Keratinocyte (primary cell): ENCODE data around the gene KCNK10.

Source experiments
- EZH2 ChIP-seq: IDR thresholded peaks from one replicate; pipeline ENCODE4 v1.6.1; 2012; ENCODE audit warnings: inconsistent platforms, mild to moderate bottlenecking, low read length, moderate library complexity
- TF ChIP-seq, protein P1 (sequence below), 3 experiments: IDR thresholded peaks in 1 of 3; conservative IDR thresholded peaks in 1 of 3; optimal IDR thresholded peaks in 1 of 3; 2 replicates in 2 of 3; 3 replicates in 1 of 3; pipeline versions ENCODE3 to v1.5.1; 2011; ENCODE audit warnings: low read length in 3 of 3, mild to moderate bottlenecking in 3 of 3, moderate library complexity in 2 of 3, control low read depth in 1 of 3, inconsistent platforms in 1 of 3; ENCODE audit not compliant: insufficient read depth in 2 of 3; ENCODE audit errors: extremely low read depth in 1 of 3

DNA sequence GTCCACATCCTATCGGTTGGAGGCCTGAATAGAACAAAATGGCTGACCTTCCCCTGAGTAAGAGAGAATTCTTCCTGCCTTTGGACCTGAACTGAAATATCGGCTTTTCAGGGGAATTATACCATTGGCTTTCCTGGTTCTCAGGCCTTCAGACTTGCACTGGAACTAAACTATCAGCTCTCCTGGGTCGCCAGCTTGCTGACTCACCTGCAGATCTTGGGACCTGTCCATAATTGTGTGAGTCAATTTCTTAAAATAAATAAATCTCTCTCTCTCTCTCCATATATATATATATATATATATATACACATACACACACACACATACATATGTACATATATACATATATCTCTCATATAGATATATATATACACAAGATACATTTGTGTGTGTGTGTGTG, 41.6 kb downstream of the KCNK10 start:
- TF ChIP-seq, protein P1, sequence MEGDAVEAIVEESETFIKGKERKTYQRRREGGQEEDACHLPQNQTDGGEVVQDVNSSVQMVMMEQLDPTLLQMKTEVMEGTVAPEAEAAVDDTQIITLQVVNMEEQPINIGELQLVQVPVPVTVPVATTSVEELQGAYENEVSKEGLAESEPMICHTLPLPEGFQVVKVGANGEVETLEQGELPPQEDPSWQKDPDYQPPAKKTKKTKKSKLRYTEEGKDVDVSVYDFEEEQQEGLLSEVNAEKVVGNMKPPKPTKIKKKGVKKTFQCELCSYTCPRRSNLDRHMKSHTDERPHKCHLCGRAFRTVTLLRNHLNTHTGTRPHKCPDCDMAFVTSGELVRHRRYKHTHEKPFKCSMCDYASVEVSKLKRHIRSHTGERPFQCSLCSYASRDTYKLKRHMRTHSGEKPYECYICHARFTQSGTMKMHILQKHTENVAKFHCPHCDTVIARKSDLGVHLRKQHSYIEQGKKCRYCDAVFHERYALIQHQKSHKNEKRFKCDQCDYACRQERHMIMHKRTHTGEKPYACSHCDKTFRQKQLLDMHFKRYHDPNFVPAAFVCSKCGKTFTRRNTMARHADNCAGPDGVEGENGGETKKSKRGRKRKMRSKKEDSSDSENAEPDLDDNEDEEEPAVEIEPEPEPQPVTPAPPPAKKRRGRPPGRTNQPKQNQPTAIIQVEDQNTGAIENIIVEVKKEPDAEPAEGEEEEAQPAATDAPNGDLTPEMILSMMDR (optimal IDR thresholded peaks at IDR 0.05 in 1 of 3, IDR thresholded peaks at IDR 0.05 in 1 of 3, conservative IDR thresholded peaks at IDR 0.05 in 1 of 3; ENCODE audit: extremely low read depth in 1 of 3, insufficient read depth in 2 of 3, low read length in 3 of 3), result no peak
- no peak for TF ChIP-seq EZH2
